Neural cell (in vitro differentiated cells): ENCODE measurements around the gene SEL1L3. TPM values are rescaled to one million over a fixed set of nuclear protein-coding genes. Genes with fewer than 3 reads are reported as not detected.

ENCODE experiments used
- H2AFZ ChIP-seq: fragments of 200-600, 300-800 bp; sonication (generic), shearing (Covaris generic); 2 replicates; pipeline ENCODE4 v1.6.0; 2014; ENCODE audit warnings: low read depth, mild to moderate bottlenecking, antibody characterized with exemption, low read length, moderate library complexity
- H3F3A ChIP-seq: fragments of 200-600 bp; shearing (Covaris generic); 2 replicates; pipeline ENCODE4 v1.6.1; 2016; ENCODE audit warnings: mild to moderate bottlenecking, moderate library complexity, mixed read lengths, antibody characterized with exemption, low read length; ENCODE audit not compliant: insufficient read depth, poor library complexity, severe bottlenecking
- H3K27ac ChIP-seq: fragments of 200-600, 300-800 bp; sonication (generic), shearing (Covaris generic); 2 replicates; pipeline ENCODE4 v1.5.1; 2014; ENCODE audit warnings: mild to moderate bottlenecking, low read length, moderate library complexity
- H3K27me3 ChIP-seq: fragments of 300-800, 200-600 bp; sonication (generic), shearing (Covaris generic); 2 replicates; pipeline ENCODE4 v1.6.0; 2014; ENCODE audit warnings: mild to moderate bottlenecking, low read depth, low read length, moderate library complexity; ENCODE audit not compliant: insufficient read depth
- H3K36me3 ChIP-seq: fragments of 300-800, 200-600 bp; sonication (generic), shearing (Covaris generic); 2 replicates; pipeline ENCODE4 v1.5.1; 2014; ENCODE audit warnings: mild to moderate bottlenecking, antibody characterized with exemption, low read length, moderate library complexity; ENCODE audit not compliant: insufficient read depth
- H3K4me2 ChIP-seq: fragments of 300-800, 200-600 bp; sonication (generic), shearing (Covaris generic); 2 replicates; pipeline ENCODE4 v1.6.0; 2014; ENCODE audit warnings: mild to moderate bottlenecking, low read length
- H3K4me3 ChIP-seq: fragments of 300-800, 200-600 bp; sonication (generic), shearing (Covaris generic); 2 replicates; pipeline ENCODE4 v1.5.1; 2014; ENCODE audit warnings: mild to moderate bottlenecking, low read length, moderate library complexity
- H3K79me2 ChIP-seq: fragments of 200-600 bp; shearing (Covaris generic); replicated peaks from 2 replicates; pipeline ENCODE4 v1.6.0; 2014; ENCODE audit warnings: mild to moderate bottlenecking, low read length, moderate library complexity; ENCODE audit not compliant: insufficient read depth
- H3K9ac ChIP-seq: fragments of 300-800, 200-600 bp; sonication (generic), shearing (Covaris generic); 2 replicates; pipeline ENCODE4 v1.6.1; 2016; ENCODE audit warnings: mild to moderate bottlenecking, low read length, mixed read lengths
- H3K9me2 ChIP-seq: fragments of 200-600 bp; shearing (Covaris generic); 2 replicates; pipeline ENCODE4 v1.6.1; 2016; ENCODE audit warnings: mild to moderate bottlenecking, low read length, mixed read lengths; ENCODE audit not compliant: insufficient read depth
- H3K9me3 ChIP-seq: fragments of 200-600, 300-800 bp; sonication (generic), shearing (Covaris generic); 2 replicates; pipeline ENCODE4 v1.6.1; 2016; ENCODE audit warnings: mild to moderate bottlenecking, mixed run types, low read length, moderate library complexity, mixed read lengths
- H4K20me1 ChIP-seq: fragments of 200-600 bp; shearing (Covaris generic); 2 replicates; pipeline ENCODE4 v1.6.1; 2016; ENCODE audit warnings: mild to moderate bottlenecking, mixed run types; ENCODE audit not compliant: insufficient read depth
- EP300 ChIP-seq: fragments of 450-650 bp; conservative IDR thresholded peaks from 2 replicates; pipeline ENCODE4 v1.6.1; 2014; ENCODE audit warnings: antibody characterized with exemption, mild to moderate bottlenecking, moderate library complexity; ENCODE audit not compliant: poor library complexity, severe bottlenecking
- EZH2 ChIP-seq: fragments of 200-600, 300-800 bp; shearing (Covaris generic), sonication (generic); IDR thresholded peaks from 2 replicates; pipeline ENCODE4 v1.6.1; 2014; ENCODE audit warnings: antibody characterized with exemption, low read length, borderline replicate concordance, mild to moderate bottlenecking; ENCODE audit not compliant: insufficient read depth, poor library complexity, severe bottlenecking
- MXI1 ChIP-seq: fragments of 450-650 bp; conservative IDR thresholded peaks from 2 replicates; pipeline ENCODE4 v1.6.1; 2014; ENCODE audit warnings: antibody characterized with exemption, mild to moderate bottlenecking; ENCODE audit not compliant: poor library complexity, severe bottlenecking
- POLR2AphosphoS5 ChIP-seq: IDR thresholded peaks from 2 replicates; pipeline ENCODE4 v1.6.1; 2012
- RAD21 ChIP-seq: fragments of 450-650 bp; conservative IDR thresholded peaks from 2 replicates; pipeline ENCODE4 v1.6.1; 2014; ENCODE audit warnings: antibody characterized with exemption, mild to moderate bottlenecking, moderate library complexity
- SMC3 ChIP-seq: fragments of 450-650 bp; conservative IDR thresholded peaks from 2 replicates; pipeline ENCODE4 v1.6.1; 2014; ENCODE audit warnings: antibody characterized with exemption, mild to moderate bottlenecking, moderate library complexity; ENCODE audit not compliant: poor library complexity
- TAF1 ChIP-seq: IDR thresholded peaks from 2 replicates; pipeline ENCODE4 v1.6.1; 2012; ENCODE audit warnings: low read depth
- polyA plus RNA-seq: library from polyadenylated mRNA; depleted of rRNA; stranded (reverse); fragments of >200 nt; gene quantifications from 2 replicates; pipeline ENCODE4 v1.2.3, GENCODE V29; 2014
- TF ChIP-seq, protein P1 (sequence below): IDR thresholded peaks from 2 replicates; pipeline ENCODE4 v1.6.1; 2012; ENCODE audit warnings: borderline replicate concordance
- TF ChIP-seq, protein P2 (sequence below): fragments of 450-650 bp; IDR thresholded peaks from 2 replicates; pipeline ENCODE4 v1.5.1; 2014; ENCODE audit warnings: antibody characterized with exemption, mild to moderate bottlenecking, moderate library complexity; ENCODE audit not compliant: poor library complexity, severe bottlenecking

SEL1L3 gene
- polyA plus RNA-seq, 1 donor from 2014 or later = 2.0 TPM

DNA sequence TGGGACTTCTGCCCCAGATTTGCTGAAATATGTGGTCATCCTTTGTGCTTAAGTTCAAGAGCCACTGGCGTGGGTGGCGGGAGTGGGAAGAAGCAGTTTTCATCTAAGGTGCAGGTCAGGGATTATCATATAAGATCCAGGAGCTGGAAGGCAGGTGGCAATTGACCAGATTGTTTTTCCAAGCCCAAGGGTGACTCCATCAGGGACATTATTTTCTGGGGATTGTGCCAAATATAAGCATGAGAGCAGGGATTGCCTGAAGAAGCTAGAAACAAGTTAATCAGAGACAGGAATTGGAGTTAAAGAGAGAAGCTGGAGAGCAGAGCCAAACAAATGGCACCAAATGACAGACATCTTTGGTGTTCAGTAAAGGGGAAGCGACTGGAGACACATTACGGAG, 19.4 kb upstream of the SEL1L3 start:
- no peak overlapping the region for H2AFZ ChIP-seq
- no peak overlapping the region for H3K4me3 ChIP-seq
- H3F3A ChIP-seq = no peaks in the 10 kb centered on the region
- TF ChIP-seq SMC3 (no peak), EZH2 (no peak), TAF1 (no peak), POLR2AphosphoS5 (no peak), EP300 (no peak), RAD21 (no peak), MXI1 (no peak)
- TF ChIP-seq, protein P1, sequence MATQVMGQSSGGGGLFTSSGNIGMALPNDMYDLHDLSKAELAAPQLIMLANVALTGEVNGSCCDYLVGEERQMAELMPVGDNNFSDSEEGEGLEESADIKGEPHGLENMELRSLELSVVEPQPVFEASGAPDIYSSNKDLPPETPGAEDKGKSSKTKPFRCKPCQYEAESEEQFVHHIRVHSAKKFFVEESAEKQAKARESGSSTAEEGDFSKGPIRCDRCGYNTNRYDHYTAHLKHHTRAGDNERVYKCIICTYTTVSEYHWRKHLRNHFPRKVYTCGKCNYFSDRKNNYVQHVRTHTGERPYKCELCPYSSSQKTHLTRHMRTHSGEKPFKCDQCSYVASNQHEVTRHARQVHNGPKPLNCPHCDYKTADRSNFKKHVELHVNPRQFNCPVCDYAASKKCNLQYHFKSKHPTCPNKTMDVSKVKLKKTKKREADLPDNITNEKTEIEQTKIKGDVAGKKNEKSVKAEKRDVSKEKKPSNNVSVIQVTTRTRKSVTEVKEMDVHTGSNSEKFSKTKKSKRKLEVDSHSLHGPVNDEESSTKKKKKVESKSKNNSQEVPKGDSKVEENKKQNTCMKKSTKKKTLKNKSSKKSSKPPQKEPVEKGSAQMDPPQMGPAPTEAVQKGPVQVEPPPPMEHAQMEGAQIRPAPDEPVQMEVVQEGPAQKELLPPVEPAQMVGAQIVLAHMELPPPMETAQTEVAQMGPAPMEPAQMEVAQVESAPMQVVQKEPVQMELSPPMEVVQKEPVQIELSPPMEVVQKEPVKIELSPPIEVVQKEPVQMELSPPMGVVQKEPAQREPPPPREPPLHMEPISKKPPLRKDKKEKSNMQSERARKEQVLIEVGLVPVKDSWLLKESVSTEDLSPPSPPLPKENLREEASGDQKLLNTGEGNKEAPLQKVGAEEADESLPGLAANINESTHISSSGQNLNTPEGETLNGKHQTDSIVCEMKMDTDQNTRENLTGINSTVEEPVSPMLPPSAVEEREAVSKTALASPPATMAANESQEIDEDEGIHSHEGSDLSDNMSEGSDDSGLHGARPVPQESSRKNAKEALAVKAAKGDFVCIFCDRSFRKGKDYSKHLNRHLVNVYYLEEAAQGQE = no peak
- TF ChIP-seq, protein P2, sequence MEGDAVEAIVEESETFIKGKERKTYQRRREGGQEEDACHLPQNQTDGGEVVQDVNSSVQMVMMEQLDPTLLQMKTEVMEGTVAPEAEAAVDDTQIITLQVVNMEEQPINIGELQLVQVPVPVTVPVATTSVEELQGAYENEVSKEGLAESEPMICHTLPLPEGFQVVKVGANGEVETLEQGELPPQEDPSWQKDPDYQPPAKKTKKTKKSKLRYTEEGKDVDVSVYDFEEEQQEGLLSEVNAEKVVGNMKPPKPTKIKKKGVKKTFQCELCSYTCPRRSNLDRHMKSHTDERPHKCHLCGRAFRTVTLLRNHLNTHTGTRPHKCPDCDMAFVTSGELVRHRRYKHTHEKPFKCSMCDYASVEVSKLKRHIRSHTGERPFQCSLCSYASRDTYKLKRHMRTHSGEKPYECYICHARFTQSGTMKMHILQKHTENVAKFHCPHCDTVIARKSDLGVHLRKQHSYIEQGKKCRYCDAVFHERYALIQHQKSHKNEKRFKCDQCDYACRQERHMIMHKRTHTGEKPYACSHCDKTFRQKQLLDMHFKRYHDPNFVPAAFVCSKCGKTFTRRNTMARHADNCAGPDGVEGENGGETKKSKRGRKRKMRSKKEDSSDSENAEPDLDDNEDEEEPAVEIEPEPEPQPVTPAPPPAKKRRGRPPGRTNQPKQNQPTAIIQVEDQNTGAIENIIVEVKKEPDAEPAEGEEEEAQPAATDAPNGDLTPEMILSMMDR = no peak
- no peaks in the 10 kb centered on the region for H3K9me3 ChIP-seq
- no peaks in the 10 kb centered on the region for H3K27me3 ChIP-seq
- no peak overlapping the region for H3K9ac ChIP-seq
- no peak overlapping the region for H3K27ac ChIP-seq
- no peaks in the 10 kb centered on the region for H3K36me3 ChIP-seq
- H3K9me2 ChIP-seq = no peaks in the 10 kb centered on the region
- no peaks in the 10 kb centered on the region for H4K20me1 ChIP-seq
- no peaks in the 10 kb centered on the region for H3K79me2 ChIP-seq
- no peak overlapping the region for H3K4me2 ChIP-seq

GRCh38 chr4:25881193-25881592, 18.4 kb upstream of the SEL1L3 start:
- Histone ChIP-seq H3K9me2 (no peaks in the 10 kb centered on the region), H3K36me3 (no peaks in the 10 kb centered on the region), H3K9ac (no peak overlapping the region), H3K4me2 (no peak overlapping the region), H2AFZ (no peak overlapping the region), H3K4me3 (no peak overlapping the region), H3K27me3 (no peaks in the 10 kb centered on the region), H3K9me3 (no peaks in the 10 kb centered on the region), H4K20me1 (no peaks in the 10 kb centered on the region), H3F3A (no peaks in the 10 kb centered on the region), H3K27ac (no peak overlapping the region), H3K79me2 (no peaks in the 10 kb centered on the region)
- TF ChIP-seq EZH2 = no peak
- TF ChIP-seq, protein P2 = no peak
- TF ChIP-seq TAF1 = no peak
- no peak for TF ChIP-seq POLR2AphosphoS5
- TF ChIP-seq, protein P1 = no peak
- no peak for TF ChIP-seq RAD21
- no peak for TF ChIP-seq MXI1
- no peak for TF ChIP-seq EP300
- TF ChIP-seq SMC3 = no peak
